Measurements from ENCODE around the gene GSG1.
"Not testable (repeated sequence)": the region's sequence is repeated elsewhere in the genome, so short reads cannot be mapped to it uniquely, and the experiment has no call there.

GSG1 gene

GRCh38 chr12:13053617-13054016 lies 49.9 kb downstream of the GSG1 start:
- DNase-seq (ENCODE audit: low spot score): not testable (repeated sequence)

GRCh38 chr12:13052421-13052820 lies 51.0 kb downstream of the GSG1 start:
- no peak for DNase-seq (ENCODE audit: low spot score)

DNA sequence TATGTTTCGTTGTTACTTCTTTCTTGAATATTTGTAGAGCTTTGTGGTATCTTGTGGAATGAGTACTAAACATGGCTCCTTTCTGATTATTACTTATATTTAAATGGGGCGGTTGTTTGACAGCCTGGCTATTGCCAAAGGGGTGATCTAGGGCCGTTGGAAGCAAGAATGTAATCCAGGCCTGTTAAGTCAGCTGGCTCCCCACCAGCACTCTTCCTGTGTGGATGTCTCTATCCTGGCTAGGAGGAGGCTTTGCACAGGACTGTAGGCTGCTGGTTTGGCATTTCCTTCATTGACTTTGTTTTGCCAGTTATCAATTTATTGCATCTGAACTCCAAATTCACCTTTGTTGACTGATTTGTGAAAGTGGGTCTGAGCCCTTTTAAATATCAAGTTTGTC lies 53.7 kb downstream of the GSG1 start:
- DNase-seq (ENCODE audit: low spot score): no peak

GRCh38 chr12:13046964-13047363 lies 56.5 kb downstream of the GSG1 start:
- no peak for DNase-seq (ENCODE audit: low spot score)

GRCh38 chr12:13045816-13046215 lies 57.7 kb downstream of the GSG1 start:
- no peak for DNase-seq (ENCODE audit: low spot score)

DNA sequence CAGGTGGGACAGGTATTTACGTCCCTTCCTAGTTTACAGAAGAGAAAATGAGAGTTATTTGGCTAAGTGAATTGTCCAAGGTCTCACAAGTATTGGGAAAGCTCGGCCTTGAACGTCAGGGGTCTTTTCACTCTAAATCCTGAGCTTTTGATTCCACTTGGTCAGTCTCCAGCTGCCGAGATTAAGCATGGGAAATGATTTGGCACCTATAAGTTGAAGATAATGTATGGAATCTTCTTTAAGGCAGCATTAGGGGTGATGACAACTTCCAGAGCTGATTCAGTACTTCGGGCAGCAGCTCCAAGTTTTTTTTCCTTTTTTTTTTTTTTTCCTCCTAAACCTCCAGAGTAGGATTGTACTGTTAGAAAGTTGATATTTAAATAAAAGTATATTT lies 58.6 kb downstream of the GSG1 start:
- no peak for DNase-seq (ENCODE audit: low spot score)

DNA sequence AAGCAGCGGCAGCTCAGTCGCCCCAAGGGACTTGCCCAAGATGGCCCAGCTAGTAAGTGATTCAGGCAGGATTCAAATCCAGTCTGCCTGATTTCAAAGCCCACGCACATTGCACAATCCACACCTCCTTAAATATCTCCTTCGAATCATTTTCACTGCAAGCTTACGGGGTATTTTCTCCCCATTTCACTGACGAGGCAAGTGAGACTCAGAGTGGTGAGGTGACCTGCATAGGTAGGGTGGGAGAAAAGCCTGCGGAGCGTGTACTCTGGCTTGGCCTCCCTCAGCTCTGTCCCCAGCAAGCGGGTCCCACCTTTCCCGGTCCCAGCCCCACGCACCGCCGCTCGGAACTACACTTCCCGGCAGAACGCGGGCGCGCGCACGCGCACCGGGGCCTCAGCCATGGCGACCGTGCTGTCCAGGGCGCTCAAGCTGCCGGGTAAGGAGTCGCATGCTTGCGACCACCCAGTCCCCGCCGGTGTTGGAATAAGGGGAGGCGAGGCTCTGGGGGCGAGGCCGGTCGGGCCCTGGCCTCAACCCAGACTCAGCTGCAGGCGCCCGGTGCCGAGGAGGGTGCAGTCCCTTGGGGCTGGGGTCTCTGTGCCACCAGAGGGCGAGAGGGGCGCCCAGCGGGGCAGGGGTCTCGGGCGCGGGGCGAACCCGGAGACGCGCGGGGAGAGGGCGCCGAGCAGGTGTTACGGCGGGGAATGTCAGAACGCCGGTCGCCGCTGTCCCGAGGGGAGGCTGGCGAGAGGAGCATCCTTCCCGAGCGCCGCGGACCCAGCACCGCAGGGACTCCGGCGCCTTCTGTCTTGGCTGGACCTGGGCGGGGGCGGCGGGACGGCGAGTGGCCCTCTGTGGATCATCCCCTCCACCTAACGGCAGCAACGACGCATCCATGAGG lies 59.2 kb downstream of the GSG1 start, which contains the start of gene FAM234B:
Gene FAM234B (plus strand): TSS at position 380 of the 904 bp plus-strand sequence. CDS start 23 bp downstream, at position 403.
- peak; percentile 82 for DNase-seq (ENCODE audit: low spot score)

DNA sequence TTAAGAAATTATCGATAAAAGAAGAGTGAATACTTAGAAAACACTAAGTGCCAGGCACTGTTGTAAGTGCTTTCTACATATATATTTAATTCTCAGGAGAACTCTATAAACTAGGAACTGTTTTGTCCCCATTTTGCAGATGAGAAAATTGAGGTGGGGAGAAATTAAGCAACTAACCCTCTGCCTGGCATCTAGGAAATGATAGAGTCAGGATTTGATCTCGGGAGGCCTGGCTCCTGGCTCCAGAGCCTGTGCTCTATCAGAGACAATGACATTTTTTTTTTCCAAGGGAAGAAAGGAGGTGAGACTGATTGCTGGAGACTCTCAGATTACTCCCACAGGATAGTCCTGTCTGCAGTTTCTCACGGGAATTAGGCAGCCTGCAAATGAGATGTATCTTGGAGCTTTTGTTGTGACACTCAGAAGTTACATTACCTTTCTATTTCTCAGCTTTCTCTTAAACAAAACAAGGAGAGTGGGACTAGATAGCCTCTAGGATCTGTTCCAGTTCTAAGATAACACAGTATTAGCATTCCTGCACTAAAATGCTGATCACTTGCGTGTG lies 60.7 kb downstream of the GSG1 start:
- no peak for DNase-seq (ENCODE audit: low spot score)

DNA sequence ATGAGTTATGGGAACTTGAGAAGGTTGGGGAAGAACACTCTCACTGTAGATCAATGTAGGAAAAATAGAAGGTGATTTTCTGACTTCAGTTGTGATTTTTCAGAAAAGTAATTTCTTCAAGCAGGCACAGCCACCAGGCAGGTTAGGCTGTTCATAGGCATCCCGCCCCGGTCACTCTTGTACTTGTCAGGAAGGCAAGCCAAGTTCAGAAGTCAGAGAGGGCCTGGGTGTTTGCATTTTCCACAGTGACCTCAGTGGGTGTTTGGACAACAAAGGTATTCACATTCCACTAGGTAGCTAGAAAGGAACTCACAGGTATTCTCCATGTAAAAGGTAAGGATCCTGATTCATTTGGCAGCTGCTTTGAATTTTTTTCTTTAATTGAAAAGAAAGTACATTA lies 62.2 kb downstream of the GSG1 start:
- no peak for DNase-seq (ENCODE audit: low spot score)

DNA sequence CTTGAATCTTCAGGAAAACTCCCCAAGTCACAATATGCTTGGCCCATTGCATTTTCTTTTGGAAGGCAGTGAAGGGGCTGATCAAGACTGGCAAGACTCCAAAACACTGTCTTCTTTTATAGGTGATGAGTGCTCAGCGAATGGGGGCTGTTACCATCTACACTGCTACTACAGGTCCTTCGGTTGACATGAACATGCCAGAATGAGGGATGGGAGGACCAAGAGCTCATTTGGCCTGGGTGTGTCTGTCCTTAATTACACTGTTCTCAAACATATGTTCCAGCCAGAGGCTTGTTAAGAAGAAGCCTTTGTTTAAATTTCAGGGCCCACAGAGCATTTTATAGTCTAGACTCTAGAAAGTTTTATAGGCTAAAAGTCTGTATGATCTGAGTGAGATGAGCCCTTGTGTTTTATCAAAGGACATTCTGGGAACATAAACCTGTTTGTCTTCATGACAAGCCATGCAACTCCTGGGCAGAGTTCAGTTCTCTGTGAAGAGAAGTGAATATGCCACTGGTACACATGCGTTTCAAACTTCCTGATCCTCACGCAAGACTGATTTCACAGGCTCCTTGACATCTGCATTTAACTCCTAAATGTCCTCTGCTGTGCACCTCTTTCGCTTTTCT lies 64.0 kb downstream of the GSG1 start:
- DNase-seq (ENCODE audit: low spot score): no peak

DNA sequence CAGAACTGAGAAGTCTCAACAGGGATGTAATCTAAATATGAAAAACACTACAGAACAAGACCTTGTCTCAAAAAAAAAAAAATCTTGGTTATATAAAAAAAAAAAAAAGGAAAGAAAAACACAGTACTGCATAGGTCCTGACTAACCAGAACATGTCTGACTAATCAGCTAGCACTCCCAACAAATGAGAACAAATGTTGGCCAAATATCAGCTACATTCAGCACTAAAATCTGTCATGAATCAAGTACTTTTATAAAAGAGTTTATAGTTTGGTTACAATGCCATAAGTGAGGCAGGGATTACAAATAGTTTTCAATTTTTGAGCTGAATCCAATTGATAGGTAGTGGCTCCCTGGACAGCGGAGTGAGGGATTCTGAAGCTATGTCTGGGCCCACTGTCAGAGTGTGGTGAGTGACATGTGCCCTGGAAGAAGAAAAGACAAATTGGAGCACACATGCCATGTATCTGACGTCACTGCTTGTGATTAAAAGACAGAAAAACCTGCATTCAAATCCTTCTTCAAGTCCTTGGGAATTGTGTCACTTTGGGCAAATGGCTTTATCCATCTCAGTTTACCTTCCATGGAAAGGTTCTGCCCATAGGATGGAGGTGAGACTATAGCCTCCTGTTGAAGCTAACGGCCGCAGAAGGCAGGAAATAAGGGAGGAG lies 64.8 kb downstream of the GSG1 start:
- no peak for DNase-seq (ENCODE audit: low spot score)

- no peak for DNase-seq (ENCODE audit: low spot score)
Observed at GRCh38 chr12:13036881-13037280, 66.6 kb downstream of the GSG1 start.

DNA sequence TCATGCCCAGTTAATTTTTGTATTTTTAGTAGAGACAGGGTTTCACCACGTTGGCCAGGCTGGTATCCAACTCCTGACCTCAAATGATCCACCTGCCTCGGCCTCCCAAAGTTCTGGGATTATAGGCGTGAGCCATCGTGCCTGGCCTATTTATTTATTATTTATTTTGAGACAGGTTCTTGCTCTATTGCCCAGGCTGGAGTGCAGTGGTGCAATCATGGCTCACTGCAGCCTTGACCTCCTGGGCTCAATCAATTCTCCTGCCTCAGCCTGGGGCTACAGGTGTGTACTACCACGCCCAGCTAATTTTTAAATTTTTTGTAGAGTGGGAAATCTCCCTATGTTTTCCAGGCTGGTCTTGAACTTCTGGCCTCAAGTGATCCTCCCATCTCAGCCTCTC lies 68.1 kb downstream of the GSG1 start:
- not testable (repeated sequence) for DNase-seq (ENCODE audit: low spot score)
